OCI-LY7 (cell line): Measurements from ENCODE around the gene PRPF39. TPM values are rescaled to one million over a fixed set of nuclear protein-coding genes. Genes with fewer than 3 reads are reported as not detected.

Experiments
- BruUV-seq: library from RNA; stranded (reverse); fragments of 400-500 nt; replicated peaks from 2 replicates; lab custom pipeline; 2021; lab: Mats Ljungman, UMichigan
- CTCF ChIA-PET: fragments of 300-600 bp; sonication (Branson Sonifier 250); formaldehyde crosslinking; loops from one replicate; lab custom pipeline; 2022; ENCODE audit warnings: antibody characterized with exemption; ENCODE audit not compliant: unreplicated experiment; lab: Charles Lee
- POLR2A ChIA-PET: fragments of 300-600 bp; sonication (Branson Sonifier 250); formaldehyde crosslinking; loops from one replicate; lab custom pipeline; 2022; ENCODE audit warnings: antibody characterized with exemption; lab: Charles Lee
- DNase-seq: peaks from one replicate; pipeline ENCODE4 v3.0.0-alpha.2; 2015; ENCODE audit warnings: low spot score
- H2AFZ ChIP-seq: fragments of 200-600 bp; sonication (generic), shearing (Covaris generic); 2 replicates; pipeline ENCODE4 v1.6.1; 2014; ENCODE audit warnings: mild to moderate bottlenecking, antibody characterized with exemption, low read length, moderate library complexity
- H3K27ac ChIP-seq: fragments of 200-600 bp; sonication (generic); 2 replicates; pipeline ENCODE4 v1.5.1; 2014; ENCODE audit warnings: mixed run types, low read depth, mild to moderate bottlenecking, moderate library complexity, low read length, inconsistent platforms; ENCODE audit not compliant: poor library complexity, severe bottlenecking
- H3K36me3 ChIP-seq: fragments of 200-600 bp; sonication (generic); 2 replicates; pipeline ENCODE4 v1.6.1; 2014; ENCODE audit warnings: mild to moderate bottlenecking, antibody characterized with exemption, low read length, moderate library complexity, mixed read lengths; ENCODE audit not compliant: insufficient read depth
- H3K4me1 ChIP-seq: fragments of 200-600 bp; sonication (generic); 2 replicates; pipeline ENCODE4 v1.5.1; 2014; ENCODE audit warnings: mild to moderate bottlenecking, low read length; ENCODE audit not compliant: insufficient read depth, poor library complexity, severe bottlenecking
- H3K4me2 ChIP-seq: fragments of 200-600 bp; sonication (generic); 2 replicates; pipeline ENCODE4 v1.6.1; 2014; ENCODE audit warnings: mild to moderate bottlenecking, low read length
- H3K4me3 ChIP-seq: fragments of 200-600 bp; sonication (generic); 2 replicates; pipeline ENCODE4 v1.5.1; 2014; ENCODE audit warnings: mild to moderate bottlenecking, low read depth, low read length; ENCODE audit not compliant: poor library complexity, severe bottlenecking
- H3K79me2 ChIP-seq: fragments of 200-600 bp; sonication (generic); 2 replicates; pipeline ENCODE4 v1.6.1; 2016; ENCODE audit warnings: low read depth, mild to moderate bottlenecking, low read length, moderate library complexity, mixed read lengths; ENCODE audit not compliant: insufficient read depth
- H3K9me2 ChIP-seq: fragments of 200-600 bp; sonication (generic); 2 replicates; pipeline ENCODE4 v1.6.1; 2016; ENCODE audit warnings: mild to moderate bottlenecking, low read length, mixed read lengths; ENCODE audit not compliant: insufficient read depth
- H3K9me3 ChIP-seq: fragments of 200-600 bp; sonication (generic); 2 replicates; pipeline ENCODE4 v1.6.1; 2014; ENCODE audit warnings: mild to moderate bottlenecking, mixed run types, low read length, mixed read lengths
- H4K20me1 ChIP-seq: fragments of 200-600 bp; sonication (generic); 2 replicates; pipeline ENCODE4 v1.6.1; 2014; ENCODE audit warnings: mild to moderate bottlenecking, antibody characterized with exemption, low read length, moderate library complexity, mixed read lengths; ENCODE audit not compliant: insufficient read depth
- EZH2phosphoT487 ChIP-seq: fragments of 200-600 bp; sonication (generic); IDR thresholded peaks from 2 replicates; pipeline ENCODE4 v1.6.1; 2018; ENCODE audit warnings: low read depth, borderline replicate concordance, mild to moderate bottlenecking, mixed run types, antibody characterized with exemption, low read length, moderate library complexity, mixed read lengths
- intact Hi-C: fragments of 100-400 bp; cut with micrococcal nuclease; formaldehyde crosslinking; loops from one replicate; pipeline ENCODE4 v1.10.0; 2022; ENCODE audit not compliant: unreplicated experiment
- total RNA-seq, 2 experiments: library from RNA; depleted of rRNA in 1 of 2; stranded (reverse); fragments of >200 nt in 1 of 2; shearing (Covaris generic) in 1 of 2; gene quantifications; 2 replicates each; pipeline ENCODE4 v1.2.3, GENCODE V29; 2014 to 2022
- TF ChIP-seq, protein P1 (sequence below): fragments of 200-600 bp; sonication (generic); conservative IDR thresholded peaks from 2 replicates; pipeline ENCODE4 v1.5.1; 2014; ENCODE audit warnings: mild to moderate bottlenecking, antibody characterized with exemption, low read length, moderate library complexity, mixed read lengths

PRPF39 gene
- total RNA-seq, 2 experiments from 2014 or later = 39.5 to 47.8 TPM

GRCh38 chr14:45095143-45095542 is 11.2 kb downstream of the PRPF39 start:
- Histone ChIP-seq H3K9me3 (no peaks in the 10 kb centered on the region), H3K36me3 (peaks cover 83% of the 10 kb centered on the region), H3K27ac (no peak overlapping the region), H3K4me2 (no peak overlapping the region), H4K20me1 (no peaks in the 10 kb centered on the region; the same call in 1 of the 2 replicates), H3K4me3 (no peak overlapping the region), H3K4me1 (no peaks in the 10 kb centered on the region), H3K79me2 (peaks cover 73% of the 10 kb centered on the region), H3K9me2 (no peaks in the 10 kb centered on the region), H2AFZ (no peak overlapping the region)
- CTCF ChIA-PET = no interaction called here
- no peak for DNase-seq
- intact Hi-C loops = no loop called here
- TF ChIP-seq, protein P1, sequence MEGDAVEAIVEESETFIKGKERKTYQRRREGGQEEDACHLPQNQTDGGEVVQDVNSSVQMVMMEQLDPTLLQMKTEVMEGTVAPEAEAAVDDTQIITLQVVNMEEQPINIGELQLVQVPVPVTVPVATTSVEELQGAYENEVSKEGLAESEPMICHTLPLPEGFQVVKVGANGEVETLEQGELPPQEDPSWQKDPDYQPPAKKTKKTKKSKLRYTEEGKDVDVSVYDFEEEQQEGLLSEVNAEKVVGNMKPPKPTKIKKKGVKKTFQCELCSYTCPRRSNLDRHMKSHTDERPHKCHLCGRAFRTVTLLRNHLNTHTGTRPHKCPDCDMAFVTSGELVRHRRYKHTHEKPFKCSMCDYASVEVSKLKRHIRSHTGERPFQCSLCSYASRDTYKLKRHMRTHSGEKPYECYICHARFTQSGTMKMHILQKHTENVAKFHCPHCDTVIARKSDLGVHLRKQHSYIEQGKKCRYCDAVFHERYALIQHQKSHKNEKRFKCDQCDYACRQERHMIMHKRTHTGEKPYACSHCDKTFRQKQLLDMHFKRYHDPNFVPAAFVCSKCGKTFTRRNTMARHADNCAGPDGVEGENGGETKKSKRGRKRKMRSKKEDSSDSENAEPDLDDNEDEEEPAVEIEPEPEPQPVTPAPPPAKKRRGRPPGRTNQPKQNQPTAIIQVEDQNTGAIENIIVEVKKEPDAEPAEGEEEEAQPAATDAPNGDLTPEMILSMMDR = no peak
- TF ChIP-seq EZH2phosphoT487 = no peak
- BruUV-seq = no TSS peak
- POLR2A ChIA-PET = interaction anchor here (0.7 to 1.9 kb wide), 4 partner anchors 10 to 137 kb away, joined by 4 to 7 read pairs (median 6); partner anchors contain the start of genes PRPF39 and TOGARAM1

DNA sequence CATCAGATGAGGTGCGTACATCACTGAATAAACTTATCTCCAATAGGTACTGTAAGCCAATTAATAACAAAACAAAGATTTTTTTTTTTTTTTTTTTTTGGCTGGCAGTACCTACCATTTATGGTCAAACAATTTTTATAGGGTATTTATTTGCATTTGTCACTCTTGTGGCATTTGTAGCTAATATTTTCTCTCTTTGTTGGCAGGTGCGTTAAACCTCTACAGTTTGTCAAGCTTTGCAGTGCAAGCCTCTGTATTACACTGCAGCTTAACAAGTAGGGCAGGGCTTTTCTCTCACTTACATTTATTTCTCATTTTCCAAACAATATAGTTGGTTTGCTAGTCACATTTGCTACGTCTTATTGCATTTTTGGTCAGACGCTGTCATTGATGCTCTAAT is 12.3 kb downstream of the PRPF39 start:
- no peak overlapping the region for H3K4me2 ChIP-seq
- DNase-seq = no peak
- H3K79me2 ChIP-seq = peaks cover 62% of the 10 kb centered on the region
- POLR2A ChIA-PET = interaction anchor here (0.7 kb wide), 3 partner anchors 26 to 74 kb away, joined by 5 to 9 read pairs (median 7); no protein-coding TSS in a partner anchor
- H3K4me3 ChIP-seq = no peak overlapping the region
- H3K4me1 ChIP-seq = no peaks in the 10 kb centered on the region
- H3K9me2 ChIP-seq = no peaks in the 10 kb centered on the region
- no peaks in the 10 kb centered on the region; the same call in 1 of the 2 replicates for H4K20me1 ChIP-seq
- TF ChIP-seq, protein P1 = no peak
- TF ChIP-seq EZH2phosphoT487 = no peak
- no TSS peak for BruUV-seq
- H2AFZ ChIP-seq = no peak overlapping the region
- CTCF ChIA-PET = no interaction called here
- H3K36me3 ChIP-seq = peaks cover 88% of the 10 kb centered on the region
- H3K27ac ChIP-seq = no peak overlapping the region
- intact Hi-C loops = no loop called here
- no peaks in the 10 kb centered on the region for H3K9me3 ChIP-seq

GRCh38 chr14:45103806-45104205 is 19.9 kb downstream of the PRPF39 start:
- CTCF ChIA-PET = no interaction called here
- no peak overlapping the region for H3K4me3 ChIP-seq
- no peak overlapping the region for H3K4me2 ChIP-seq
- TF ChIP-seq, protein P1 = no peak
- TF ChIP-seq EZH2phosphoT487 = no peak
- no peaks in the 10 kb centered on the region for H3K9me3 ChIP-seq
- peaks cover 2% of the 10 kb centered on the region; the same call in 1 of the 2 replicates for H3K79me2 ChIP-seq
- H3K27ac ChIP-seq = no peak overlapping the region
- POLR2A ChIA-PET = no interaction called here
- intact Hi-C loops = no loop called here
- no peaks in the 10 kb centered on the region; the same call in 1 of the 2 replicates for H4K20me1 ChIP-seq
- no peak overlapping the region for H2AFZ ChIP-seq
- H3K9me2 ChIP-seq = no peaks in the 10 kb centered on the region
- DNase-seq = no peak
- no TSS peak for BruUV-seq
- H3K36me3 ChIP-seq = peaks cover 98% of the 10 kb centered on the region
- no peaks in the 10 kb centered on the region for H3K4me1 ChIP-seq
